Measurements from ENCODE around the gene TMEM109.

DNA sequence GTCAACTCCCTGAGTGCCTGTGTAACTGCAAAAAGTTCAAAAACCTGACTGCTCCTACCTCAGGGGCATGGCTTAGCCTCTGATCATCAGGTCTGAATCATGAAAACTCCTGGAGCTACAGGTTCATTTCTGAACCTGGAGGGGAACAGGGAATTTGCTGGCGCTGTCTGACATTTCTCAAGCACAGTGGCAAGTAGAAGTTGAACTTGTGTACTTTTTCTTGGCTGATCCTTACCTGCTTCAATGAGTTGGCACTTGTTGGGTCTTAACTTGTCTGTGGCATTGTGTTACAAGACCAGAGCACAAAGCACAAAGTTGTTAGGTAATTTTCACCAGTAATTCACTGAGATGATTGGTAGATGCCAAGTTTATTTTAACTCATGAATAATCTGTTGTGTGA is 3.3 kb downstream of the TMEM109 start:
- TF ChIP-seq EZH2phosphoT487 (IDR thresholded peaks at IDR 0.05; ENCODE audit: insufficient read depth, low read depth) (no peak), EZH2 (IDR thresholded peaks at IDR 0.05; ENCODE audit: insufficient read depth, poor library complexity, severe bottlenecking) (no peak)

All from GM23248 (cell line).